ENCODE results near the gene GEMIN7.
"Not testable (repeated sequence)": the region's sequence is repeated elsewhere in the genome, so short reads cannot be mapped to it uniquely, and the experiment has no call there.

GEMIN7 gene

DNA sequence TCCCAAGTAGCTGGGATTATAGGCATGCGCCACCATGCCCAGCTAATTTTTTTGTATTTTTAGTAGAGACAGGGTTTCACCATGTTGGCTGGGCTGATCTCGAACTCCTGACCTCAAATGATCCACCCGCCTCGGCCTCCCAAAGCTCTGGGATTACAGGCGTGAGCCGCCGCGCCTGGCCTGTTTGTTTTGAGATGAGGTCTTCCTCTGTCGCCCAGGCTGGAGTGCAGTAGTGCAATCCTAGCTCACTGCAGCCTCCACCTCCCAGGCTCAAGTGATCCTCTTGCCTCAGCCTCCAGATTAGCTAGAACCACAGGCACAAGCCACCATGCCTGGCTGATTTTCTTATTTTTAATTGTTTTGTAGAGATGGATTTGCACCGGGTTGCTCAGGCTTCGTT, 27.3 kb downstream of the GEMIN7 start:
- H2BK15ac ChIP-seq (replicated peaks; ENCODE audit: low read depth); H3K27ac ChIP-seq (ENCODE audit: low read depth, low read length); H3K4me1 ChIP-seq (ENCODE audit: control insufficient read depth, low read depth, low read length); H2BK120ac ChIP-seq (ENCODE audit: low read depth, low read length); DNase-seq; H4K8ac ChIP-seq (ENCODE audit: low read depth, low read length); H3K4me3 ChIP-seq (ENCODE audit: low read length); H3K56ac ChIP-seq (ENCODE audit: low read length); H3K9ac ChIP-seq (ENCODE audit: low read length); H3K18ac ChIP-seq (ENCODE audit: low read length); H4K5ac ChIP-seq (ENCODE audit: low read length); H3K27me3 ChIP-seq (ENCODE audit: insufficient read depth, low read length, poor library complexity); H3K36me3 ChIP-seq (ENCODE audit: control insufficient read depth, insufficient read depth, low read length); H3K4me2 ChIP-seq (ENCODE audit: low read length); H2BK5ac ChIP-seq (ENCODE audit: low read length); H3K23ac ChIP-seq (ENCODE audit: low read length); H3K4ac ChIP-seq (ENCODE audit: low read depth, low read length); H2AK5ac ChIP-seq (ENCODE audit: low read length): not testable (repeated sequence)
- WGBS (ENCODE audit: extremely low coverage, insufficient coverage, low lambda C conversion rate) = no CpG with 5 or more reads among the region's 11 CpGs
- Histone ChIP-seq H3K79me1 (ENCODE audit: low read length) (peaks cover 47% of the 10 kb centered on the region), H3K79me2 (ENCODE audit: control insufficient read depth, insufficient read depth, low read length) (peaks cover 60% of the 10 kb centered on the region)

DNA sequence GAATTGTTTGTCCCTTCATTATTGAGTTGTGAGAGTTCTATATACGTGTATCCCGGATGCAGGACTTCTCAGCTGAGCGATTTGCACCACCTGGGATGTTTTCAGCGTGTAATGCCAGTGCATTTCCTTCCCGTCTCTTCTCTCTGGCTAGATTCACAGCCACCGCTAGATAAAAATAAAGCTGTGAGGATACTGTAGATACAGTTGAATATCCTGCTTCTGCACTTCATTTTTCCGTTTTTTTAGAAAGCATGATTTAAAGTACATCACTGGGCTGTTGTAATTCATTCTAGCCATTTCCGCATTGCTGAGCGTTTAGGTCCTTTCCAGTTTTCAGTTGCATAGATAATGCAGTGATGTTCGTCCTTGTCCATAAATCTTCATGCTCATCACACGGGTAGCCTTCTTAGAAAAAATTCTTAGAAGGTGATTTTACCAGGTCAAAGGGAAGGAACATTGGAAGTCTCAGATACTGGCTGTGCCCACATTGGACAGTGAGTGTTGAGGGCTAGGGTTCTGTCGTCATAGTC, 28.6 kb downstream of the GEMIN7 start:
- H2AK5ac ChIP-seq (ENCODE audit: low read length) = no peak overlapping the region
- H3K79me1 ChIP-seq (ENCODE audit: low read length) = peaks cover 46% of the 10 kb centered on the region
- H3K4ac ChIP-seq (ENCODE audit: low read depth, low read length) = no peak overlapping the region
- H3K36me3 ChIP-seq (ENCODE audit: control insufficient read depth, insufficient read depth, low read length) = no peaks in the 10 kb centered on the region
- no peak overlapping the region for H3K4me2 ChIP-seq (ENCODE audit: low read length)
- no peak overlapping the region for H4K5ac ChIP-seq (ENCODE audit: low read length)
- no peak for DNase-seq
- H3K23ac ChIP-seq (ENCODE audit: low read length) = no peak overlapping the region
- H3K79me2 ChIP-seq (ENCODE audit: control insufficient read depth, insufficient read depth, low read length) = peaks cover 55% of the 10 kb centered on the region
- no peaks in the 10 kb centered on the region for H3K27me3 ChIP-seq (ENCODE audit: insufficient read depth, low read length, poor library complexity)
- no peak overlapping the region for H3K9ac ChIP-seq (ENCODE audit: low read length)
- no peak overlapping the region for H3K18ac ChIP-seq (ENCODE audit: low read length)
- no peak overlapping the region for H2BK5ac ChIP-seq (ENCODE audit: low read length)
- H4K8ac ChIP-seq (ENCODE audit: low read depth, low read length) = no peak overlapping the region
- H3K27ac ChIP-seq (ENCODE audit: low read depth, low read length) = no peak overlapping the region
- H3K56ac ChIP-seq (ENCODE audit: low read length) = no peak overlapping the region
- no peak overlapping the region for H2BK120ac ChIP-seq (ENCODE audit: low read depth, low read length)
- H2BK15ac ChIP-seq (replicated peaks; ENCODE audit: low read depth) = no peak overlapping the region
- no peak overlapping the region for H3K4me3 ChIP-seq (ENCODE audit: low read length)
- no CpG with 5 or more reads among the region's 12 CpGs for WGBS (ENCODE audit: extremely low coverage, insufficient coverage, low lambda C conversion rate)
- peaks cover 3% of the 10 kb centered on the region for H3K4me1 ChIP-seq (ENCODE audit: control insufficient read depth, low read depth, low read length)

DNA sequence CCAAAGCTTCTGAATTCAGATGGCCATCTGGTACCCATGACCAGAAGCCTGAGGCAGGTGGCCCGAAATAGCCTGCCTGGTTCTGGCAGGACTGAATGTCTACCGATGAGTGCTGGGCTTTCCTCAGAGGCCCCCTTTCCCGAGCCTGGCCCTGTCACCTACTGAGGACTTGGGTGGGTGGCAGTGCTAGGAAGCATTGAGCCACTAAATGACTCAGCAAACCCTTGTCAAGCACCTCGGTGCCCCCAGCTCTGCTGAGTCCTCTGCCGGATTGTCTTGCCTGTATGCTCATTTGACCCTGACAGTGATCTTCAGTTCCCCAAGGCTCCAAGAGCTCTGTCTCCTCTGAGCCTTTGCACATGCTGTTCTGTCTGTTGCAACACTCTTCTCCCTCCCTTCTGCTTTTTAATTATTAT, 31.8 kb downstream of the GEMIN7 start:
- H3K79me2 ChIP-seq (ENCODE audit: control insufficient read depth, insufficient read depth, low read length) = peaks cover 46% of the 10 kb centered on the region
- H2BK120ac ChIP-seq (ENCODE audit: low read depth, low read length) = no peak overlapping the region
- no peaks in the 10 kb centered on the region for H3K36me3 ChIP-seq (ENCODE audit: control insufficient read depth, insufficient read depth, low read length)
- H3K9ac ChIP-seq (ENCODE audit: low read length) = no peak overlapping the region
- no peak overlapping the region for H4K5ac ChIP-seq (ENCODE audit: low read length)
- no peak overlapping the region for H3K18ac ChIP-seq (ENCODE audit: low read length)
- no peak for DNase-seq
- H3K4me3 ChIP-seq (ENCODE audit: low read length) = no peak overlapping the region
- H3K79me1 ChIP-seq (ENCODE audit: low read length) = peaks cover 44% of the 10 kb centered on the region
- no peak overlapping the region for H4K8ac ChIP-seq (ENCODE audit: low read depth, low read length)
- H3K27me3 ChIP-seq (ENCODE audit: insufficient read depth, low read length, poor library complexity) = no peaks in the 10 kb centered on the region
- whole genome bisulfite sequencing (ENCODE audit: extremely low coverage, insufficient coverage, low lambda C conversion rate) = no CpG with 5 or more reads among the region's 5 CpGs
- no peak overlapping the region for H3K4ac ChIP-seq (ENCODE audit: low read depth, low read length)
- H3K4me2 ChIP-seq (ENCODE audit: low read length) = no peak overlapping the region
- no peak overlapping the region for H2BK15ac ChIP-seq (replicated peaks; ENCODE audit: low read depth)
- no peaks in the 10 kb centered on the region for H3K4me1 ChIP-seq (ENCODE audit: control insufficient read depth, low read depth, low read length)
- H3K56ac ChIP-seq (ENCODE audit: low read length) = no peak overlapping the region
- H3K27ac ChIP-seq (ENCODE audit: low read depth, low read length) = no peak overlapping the region
- H3K23ac ChIP-seq (ENCODE audit: low read length) = no peak overlapping the region
- H2AK5ac ChIP-seq (ENCODE audit: low read length) = no peak overlapping the region
- H2BK5ac ChIP-seq (ENCODE audit: low read length) = no peak overlapping the region

DNA sequence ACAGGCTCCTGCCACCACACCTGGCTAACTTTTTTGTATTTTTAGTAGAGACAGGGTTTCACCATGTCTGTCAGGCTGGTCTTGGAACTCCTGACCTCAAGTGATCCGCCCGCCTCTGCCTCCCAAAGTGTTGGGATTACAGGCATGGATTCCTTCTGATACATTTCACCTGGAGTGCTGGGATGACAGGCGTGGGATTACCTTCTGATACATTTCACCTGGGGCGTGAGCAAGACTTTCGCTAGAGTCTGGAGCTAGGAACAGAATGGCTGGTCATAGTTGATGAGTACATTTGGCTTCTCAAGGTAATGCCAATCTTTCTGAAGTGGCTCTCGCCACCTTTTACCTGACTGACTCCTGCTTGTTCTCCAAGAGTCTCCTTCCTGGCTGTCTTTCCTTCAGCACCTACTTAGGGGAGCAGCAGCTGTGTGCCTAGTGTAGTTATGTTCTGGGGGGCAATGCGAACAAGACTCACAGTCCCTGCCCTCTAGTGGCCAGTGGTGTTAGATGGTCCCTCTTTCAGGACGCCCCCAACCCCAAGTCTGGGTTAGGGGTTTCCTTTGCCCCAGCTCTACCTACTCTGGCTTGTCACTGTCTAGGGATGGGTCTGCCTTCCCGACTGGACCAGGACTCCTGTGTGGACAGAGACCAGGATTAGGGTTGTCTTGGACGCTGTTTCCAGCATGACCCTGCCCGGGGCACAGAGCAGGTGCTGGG, 33.2 kb downstream of the GEMIN7 start:
- H3K79me2 ChIP-seq (ENCODE audit: control insufficient read depth, insufficient read depth, low read length) = peaks cover 45% of the 10 kb centered on the region
- H3K27me3 ChIP-seq (ENCODE audit: insufficient read depth, low read length, poor library complexity) = no peaks in the 10 kb centered on the region
- no peak overlapping the region for H4K5ac ChIP-seq (ENCODE audit: low read length)
- H3K79me1 ChIP-seq (ENCODE audit: low read length) = peaks cover 43% of the 10 kb centered on the region
- H3K18ac ChIP-seq (ENCODE audit: low read length) = no peak overlapping the region
- no peak overlapping the region for H3K4me3 ChIP-seq (ENCODE audit: low read length)
- no peak for DNase-seq
- H3K4me1 ChIP-seq (ENCODE audit: control insufficient read depth, low read depth, low read length) = no peaks in the 10 kb centered on the region
- no peak overlapping the region for H2BK15ac ChIP-seq (replicated peaks; ENCODE audit: low read depth)
- H2AK5ac ChIP-seq (ENCODE audit: low read length) = no peak overlapping the region
- H3K27ac ChIP-seq (ENCODE audit: low read depth, low read length) = no peak overlapping the region
- H3K56ac ChIP-seq (ENCODE audit: low read length) = no peak overlapping the region
- no CpG with 5 or more reads among the region's 11 CpGs for WGBS (ENCODE audit: extremely low coverage, insufficient coverage, low lambda C conversion rate)
- no peak overlapping the region for H2BK120ac ChIP-seq (ENCODE audit: low read depth, low read length)
- no peak overlapping the region for H3K4me2 ChIP-seq (ENCODE audit: low read length)
- H2BK5ac ChIP-seq (ENCODE audit: low read length) = no peak overlapping the region
- no peak overlapping the region for H3K23ac ChIP-seq (ENCODE audit: low read length)
- no peak overlapping the region for H3K4ac ChIP-seq (ENCODE audit: low read depth, low read length)
- no peaks in the 10 kb centered on the region for H3K36me3 ChIP-seq (ENCODE audit: control insufficient read depth, insufficient read depth, low read length)
- H4K8ac ChIP-seq (ENCODE audit: low read depth, low read length) = no peak overlapping the region
- H3K9ac ChIP-seq (ENCODE audit: low read length) = no peak overlapping the region

DNA sequence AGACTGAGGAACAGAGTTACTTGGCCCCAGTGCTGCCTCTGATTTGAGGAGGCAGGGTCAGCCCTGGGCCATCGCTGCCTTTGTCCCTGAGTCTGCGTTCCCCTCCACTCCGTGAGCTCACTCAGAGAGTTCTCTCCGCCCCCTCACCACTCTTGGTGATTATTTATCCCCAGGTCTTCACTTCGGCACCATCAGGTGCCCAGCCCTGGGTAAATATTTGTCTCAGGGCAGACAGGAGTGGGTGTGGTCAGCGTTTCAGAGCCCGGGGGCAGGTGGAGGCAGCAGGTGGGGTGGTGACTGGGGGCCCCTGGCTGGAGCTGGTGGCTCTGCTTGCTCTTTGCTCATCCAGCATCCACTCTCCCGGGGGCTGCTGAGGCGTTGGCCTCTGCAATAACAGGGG, 34.6 kb downstream of the GEMIN7 start:
- DNase-seq = no peak
- Histone ChIP-seq H2BK15ac (replicated peaks; ENCODE audit: low read depth) (no peak overlapping the region), H3K23ac (ENCODE audit: low read length) (no peak overlapping the region), H4K8ac (ENCODE audit: low read depth, low read length) (no peak overlapping the region), H3K4me2 (ENCODE audit: low read length) (no peak overlapping the region), H4K5ac (ENCODE audit: low read length) (no peak overlapping the region), H3K18ac (ENCODE audit: low read length) (no peak overlapping the region), H3K4me1 (ENCODE audit: control insufficient read depth, low read depth, low read length) (no peaks in the 10 kb centered on the region), H2BK120ac (ENCODE audit: low read depth, low read length) (no peak overlapping the region), H3K4ac (ENCODE audit: low read depth, low read length) (no peak overlapping the region), H3K36me3 (ENCODE audit: control insufficient read depth, insufficient read depth, low read length) (no peaks in the 10 kb centered on the region), H3K27ac (ENCODE audit: low read depth, low read length) (no peak overlapping the region), H3K56ac (ENCODE audit: low read length) (no peak overlapping the region), H3K79me2 (ENCODE audit: control insufficient read depth, insufficient read depth, low read length) (peaks cover 44% of the 10 kb centered on the region), H3K79me1 (ENCODE audit: low read length) (peaks cover 48% of the 10 kb centered on the region), H3K27me3 (ENCODE audit: insufficient read depth, low read length, poor library complexity) (no peaks in the 10 kb centered on the region), H3K9ac (ENCODE audit: low read length) (no peak overlapping the region), H2BK5ac (ENCODE audit: low read length) (no peak overlapping the region), H3K4me3 (ENCODE audit: low read length) (no peak overlapping the region), H2AK5ac (ENCODE audit: low read length) (no peak overlapping the region)
- WGBS (ENCODE audit: extremely low coverage, insufficient coverage, low lambda C conversion rate) = no CpG with 5 or more reads among the region's 9 CpGs

DNA sequence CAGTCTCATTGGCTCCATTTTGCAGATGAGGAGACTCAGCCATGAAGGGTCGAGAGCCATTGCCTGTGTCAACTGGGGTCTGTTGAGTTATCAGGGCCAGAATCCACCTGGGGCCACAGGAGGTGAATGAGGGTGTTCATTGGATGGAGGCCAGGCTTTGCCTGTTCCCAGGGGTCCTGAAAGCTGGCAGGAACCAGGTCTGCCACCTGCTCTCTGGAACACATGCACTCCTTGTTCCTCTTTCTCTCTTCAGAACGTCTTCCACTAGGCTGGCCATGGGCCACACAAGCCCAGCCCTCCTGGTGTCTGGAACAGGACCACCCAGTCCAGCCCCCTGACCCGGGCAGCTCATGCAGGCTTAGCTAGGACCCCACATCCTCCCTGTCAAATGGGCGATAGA, 35.1 kb downstream of the GEMIN7 start:
- H3K4ac ChIP-seq (ENCODE audit: low read depth, low read length) = no peak overlapping the region

More for the DNA sequence above, 35.1 kb downstream of the GEMIN7 start:
- Histone ChIP-seq H3K79me2 (ENCODE audit: control insufficient read depth, insufficient read depth, low read length) (peaks cover 41% of the 10 kb centered on the region), H3K23ac (ENCODE audit: low read length) (peak overlapping the region; percentile 15), H2AK5ac (ENCODE audit: low read length) (no peak overlapping the region), H2BK5ac (ENCODE audit: low read length) (no peak overlapping the region), H3K36me3 (ENCODE audit: control insufficient read depth, insufficient read depth, low read length) (no peaks in the 10 kb centered on the region), H2BK120ac (ENCODE audit: low read depth, low read length) (no peak overlapping the region), H3K4me3 (ENCODE audit: low read length) (no peak overlapping the region), H3K9ac (ENCODE audit: low read length) (no peak overlapping the region), H3K18ac (ENCODE audit: low read length) (no peak overlapping the region), H4K8ac (ENCODE audit: low read depth, low read length) (no peak overlapping the region), H3K79me1 (ENCODE audit: low read length) (peaks cover 48% of the 10 kb centered on the region), H3K27ac (ENCODE audit: low read depth, low read length) (no peak overlapping the region), H3K4me2 (ENCODE audit: low read length) (no peak overlapping the region), H2BK15ac (replicated peaks; ENCODE audit: low read depth) (no peak overlapping the region), H3K56ac (ENCODE audit: low read length) (no peak overlapping the region), H3K27me3 (ENCODE audit: insufficient read depth, low read length, poor library complexity) (no peaks in the 10 kb centered on the region), H4K5ac (ENCODE audit: low read length) (no peak overlapping the region), H3K4me1 (ENCODE audit: control insufficient read depth, low read depth, low read length) (no peaks in the 10 kb centered on the region)
- no CpG with 5 or more reads among the region's 4 CpGs for WGBS (ENCODE audit: extremely low coverage, insufficient coverage, low lambda C conversion rate)
- no peak for DNase-seq

Measured in mesendoderm (in vitro differentiated cells).